Ishikawa (cell line): Measurements from ENCODE around the gene DOLPP1.

Experiments
- CEBPB ChIP-seq: IDR thresholded peaks from 2 replicates; pipeline ENCODE4 v1.6.1; 2012
- CREB1 ChIP-seq: IDR thresholded peaks from 2 replicates; pipeline ENCODE4 v1.6.1; 2012; ENCODE audit warnings: low read depth
- EGR1 ChIP-seq: IDR thresholded peaks from 2 replicates; pipeline ENCODE4 v1.6.1; 2012
- EP300 ChIP-seq: IDR thresholded peaks from 2 replicates; pipeline ENCODE4 v1.6.1; 2012; ENCODE audit warnings: borderline replicate concordance
- FOXM1 ChIP-seq: IDR thresholded peaks from 2 replicates; pipeline ENCODE4 v1.6.1; 2012; ENCODE audit warnings: low read depth, borderline replicate concordance
- NFIC ChIP-seq: IDR thresholded peaks from 2 replicates; pipeline ENCODE4 v1.6.1; 2012
- RAD21 ChIP-seq: IDR thresholded peaks from 2 replicates; pipeline ENCODE4 v1.6.1; 2012; ENCODE audit warnings: low read depth
- TAF1 ChIP-seq: IDR thresholded peaks from 2 replicates; pipeline ENCODE4 v1.6.1; 2012; ENCODE audit warnings: low read depth, mild to moderate bottlenecking
- TCF12 ChIP-seq: IDR thresholded peaks from 2 replicates; pipeline ENCODE4 v1.6.1; 2012; ENCODE audit warnings: low read depth
- TEAD4 ChIP-seq: IDR thresholded peaks from 2 replicates; pipeline ENCODE4 v1.6.1; 2012
- USF1 ChIP-seq: IDR thresholded peaks from 2 replicates; pipeline ENCODE4 v1.6.1; 2012
- YY1 ChIP-seq: IDR thresholded peaks from 2 replicates; pipeline ENCODE4 v1.6.1; 2012; ENCODE audit warnings: low read depth
- ZBTB7A ChIP-seq: IDR thresholded peaks from 2 replicates; pipeline ENCODE4 v1.6.1; 2012; ENCODE audit warnings: low read depth
- TF ChIP-seq, protein P1 (sequence below): IDR thresholded peaks from 2 replicates; pipeline ENCODE4 v1.6.1; 2012
- TF ChIP-seq, protein P2 (sequence below): IDR thresholded peaks from 2 replicates; pipeline ENCODE4 v1.6.1; 2012; ENCODE audit warnings: low read depth, mild to moderate bottlenecking

Gene DOLPP1

DNA sequence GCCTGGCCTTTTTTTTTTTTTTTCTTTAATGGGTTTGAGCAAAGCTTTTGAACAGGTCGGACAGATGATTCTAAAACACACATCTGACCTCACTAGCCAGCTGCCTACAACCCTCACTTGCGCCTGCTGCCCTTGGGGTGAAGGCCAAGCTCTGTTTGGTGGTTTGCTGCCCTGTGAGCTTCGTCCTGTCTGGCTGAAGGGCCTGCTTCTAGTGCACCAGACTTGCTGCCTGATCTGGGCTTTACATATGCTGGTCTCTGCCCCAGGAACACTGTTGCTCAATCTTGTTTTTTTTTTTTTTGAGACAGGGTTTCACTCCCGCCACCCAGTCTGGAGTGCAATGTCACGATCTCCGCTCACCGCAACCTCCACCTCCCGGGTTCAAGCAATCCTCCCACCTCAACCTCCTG is 16.4 kb upstream of the DOLPP1 start:
- TF ChIP-seq NFIC (no peak), TAF1 (no peak), FOXM1 (no peak), RAD21 (no peak), EGR1 (no peak), EP300 (no peak), CEBPB (no peak), TCF12 (no peak), CREB1 (no peak), TEAD4 (no peak), USF1 (no peak), ZBTB7A (no peak), YY1 (no peak)
- TF ChIP-seq, protein P1, sequence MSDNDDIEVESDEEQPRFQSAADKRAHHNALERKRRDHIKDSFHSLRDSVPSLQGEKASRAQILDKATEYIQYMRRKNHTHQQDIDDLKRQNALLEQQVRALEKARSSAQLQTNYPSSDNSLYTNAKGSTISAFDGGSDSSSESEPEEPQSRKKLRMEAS = no peak
- TF ChIP-seq, protein P2, sequence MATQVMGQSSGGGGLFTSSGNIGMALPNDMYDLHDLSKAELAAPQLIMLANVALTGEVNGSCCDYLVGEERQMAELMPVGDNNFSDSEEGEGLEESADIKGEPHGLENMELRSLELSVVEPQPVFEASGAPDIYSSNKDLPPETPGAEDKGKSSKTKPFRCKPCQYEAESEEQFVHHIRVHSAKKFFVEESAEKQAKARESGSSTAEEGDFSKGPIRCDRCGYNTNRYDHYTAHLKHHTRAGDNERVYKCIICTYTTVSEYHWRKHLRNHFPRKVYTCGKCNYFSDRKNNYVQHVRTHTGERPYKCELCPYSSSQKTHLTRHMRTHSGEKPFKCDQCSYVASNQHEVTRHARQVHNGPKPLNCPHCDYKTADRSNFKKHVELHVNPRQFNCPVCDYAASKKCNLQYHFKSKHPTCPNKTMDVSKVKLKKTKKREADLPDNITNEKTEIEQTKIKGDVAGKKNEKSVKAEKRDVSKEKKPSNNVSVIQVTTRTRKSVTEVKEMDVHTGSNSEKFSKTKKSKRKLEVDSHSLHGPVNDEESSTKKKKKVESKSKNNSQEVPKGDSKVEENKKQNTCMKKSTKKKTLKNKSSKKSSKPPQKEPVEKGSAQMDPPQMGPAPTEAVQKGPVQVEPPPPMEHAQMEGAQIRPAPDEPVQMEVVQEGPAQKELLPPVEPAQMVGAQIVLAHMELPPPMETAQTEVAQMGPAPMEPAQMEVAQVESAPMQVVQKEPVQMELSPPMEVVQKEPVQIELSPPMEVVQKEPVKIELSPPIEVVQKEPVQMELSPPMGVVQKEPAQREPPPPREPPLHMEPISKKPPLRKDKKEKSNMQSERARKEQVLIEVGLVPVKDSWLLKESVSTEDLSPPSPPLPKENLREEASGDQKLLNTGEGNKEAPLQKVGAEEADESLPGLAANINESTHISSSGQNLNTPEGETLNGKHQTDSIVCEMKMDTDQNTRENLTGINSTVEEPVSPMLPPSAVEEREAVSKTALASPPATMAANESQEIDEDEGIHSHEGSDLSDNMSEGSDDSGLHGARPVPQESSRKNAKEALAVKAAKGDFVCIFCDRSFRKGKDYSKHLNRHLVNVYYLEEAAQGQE = no peak

GRCh38 chr9:129068110-129068509 is 12.8 kb upstream of the DOLPP1 start:
- no peak for TF ChIP-seq CEBPB
- TF ChIP-seq FOXM1 = no peak
- TF ChIP-seq USF1 = no peak
- no peak for TF ChIP-seq TCF12
- TF ChIP-seq, protein P2 = no peak
- TF ChIP-seq YY1 = no peak
- no peak for TF ChIP-seq ZBTB7A
- TF ChIP-seq, protein P1 = no peak
- no peak for TF ChIP-seq EP300
- TF ChIP-seq TAF1 = no peak
- no peak for TF ChIP-seq RAD21
- TF ChIP-seq EGR1 = no peak
- TF ChIP-seq CREB1 = no peak
- no peak for TF ChIP-seq TEAD4
- no peak for TF ChIP-seq NFIC

DNA sequence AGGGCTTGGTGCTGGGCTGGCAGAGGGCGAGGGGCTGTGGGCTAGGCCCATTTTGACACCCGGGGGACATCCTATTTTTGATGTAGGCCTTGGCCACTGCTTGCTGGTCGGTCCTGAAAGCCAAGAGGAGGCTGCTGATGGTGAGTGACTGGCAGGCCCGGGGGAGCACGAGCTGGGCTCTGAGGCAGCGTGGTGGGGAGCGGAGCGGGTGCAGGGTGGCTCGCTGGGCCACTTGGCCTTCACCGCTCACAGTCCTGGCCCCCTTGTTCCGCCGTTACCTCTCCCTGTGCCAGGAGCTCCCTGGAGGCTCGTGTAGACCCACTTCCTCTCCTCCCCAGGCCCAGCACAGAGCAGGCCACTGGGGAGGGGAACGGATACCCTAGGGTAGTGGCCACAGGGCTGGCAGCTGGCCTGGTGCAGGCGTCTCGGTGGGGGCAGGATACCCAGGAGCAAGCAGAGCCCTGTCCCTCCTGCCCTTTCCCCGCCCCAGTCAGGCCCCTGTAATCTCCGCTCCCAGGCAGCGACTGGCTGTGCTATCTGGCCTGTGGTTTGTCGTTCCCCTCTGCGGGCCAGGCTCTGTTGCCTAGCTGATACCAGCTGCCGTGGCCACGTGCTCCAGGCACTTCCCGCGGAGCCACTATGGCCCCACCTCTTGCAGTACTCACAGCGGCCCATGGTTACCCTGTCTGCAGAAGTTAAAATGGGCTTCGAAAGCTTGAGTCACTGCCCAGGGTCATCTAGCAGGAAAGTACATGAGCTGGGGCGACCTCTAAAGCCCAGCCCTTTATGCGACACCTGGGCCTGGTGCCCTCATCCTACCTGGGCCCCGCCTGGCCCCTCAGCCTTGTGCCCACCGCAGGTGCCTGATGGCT is 11.7 kb upstream of the DOLPP1 start:
- TF ChIP-seq NFIC (no peak), EGR1 (no peak), RAD21 (no peak), EP300 (no peak), YY1 (no peak), TCF12 (no peak), FOXM1 (no peak), CEBPB (no peak), USF1 (no peak), CREB1 (no peak), TAF1 (no peak), TEAD4 (no peak), ZBTB7A (no peak)
- TF ChIP-seq, protein P1 = no peak
- TF ChIP-seq, protein P2 = no peak
